T-helper 2 cell treated with Interferon-gamma antibody and Interleukin-4, amounts not matched to agents 5 μg/mL and 100 μg/mL, for 36 hours (primary cell): ENCODE data around the gene PARD3.
"Not testable (repeated sequence)": the region's sequence is repeated elsewhere in the genome, so short reads cannot be mapped to it uniquely, and the experiment has no call there.

Experiments
- DNase-seq: peaks from one replicate; pipeline ENCODE4 v3.0.0; 2021; ENCODE audit warnings: low spot score
- H3K27ac Mint-ChIP-seq: one replicate; pipeline ENCODE4 v1.8.0; 2021; ENCODE audit warnings: mild to moderate bottlenecking, mixed read lengths
- H3K27me3 Mint-ChIP-seq: one replicate; pipeline ENCODE4 v1.8.0; 2021; ENCODE audit warnings: low read depth, mixed read lengths
- H3K36me3 Mint-ChIP-seq: one replicate; pipeline ENCODE4 v1.8.0; 2021; ENCODE audit warnings: low read depth, mixed read lengths
- H3K4me1 Mint-ChIP-seq: one replicate; pipeline ENCODE4 v1.8.0; 2021; ENCODE audit warnings: low read depth, mixed read lengths
- H3K4me3 Mint-ChIP-seq: one replicate; pipeline ENCODE4 v1.8.0; 2022; ENCODE audit warnings: mild to moderate bottlenecking, moderate library complexity, mixed read lengths
- H3K9me3 Mint-ChIP-seq: one replicate; pipeline ENCODE4 v1.8.0; 2021; ENCODE audit warnings: mixed read lengths

The PARD3 gene

GRCh38 chr10:34760606-34761005, 54.5 kb downstream of the PARD3 start:
- H3K27me3 Mint-ChIP-seq, result no peaks in the 10 kb centered on the region
- no peak for DNase-seq
- H3K9me3 Mint-ChIP-seq, result no peaks in the 10 kb centered on the region
- no peaks in the 10 kb centered on the region for H3K36me3 Mint-ChIP-seq
- no peaks in the 10 kb centered on the region for H3K4me1 Mint-ChIP-seq
- no peak overlapping the region for H3K4me3 Mint-ChIP-seq
- no peak overlapping the region for H3K27ac Mint-ChIP-seq

GRCh38 chr10:34759837-34760215, 55.3 kb downstream of the PARD3 start:
- Mint-ChIP-seq H3K4me3 (no peak overlapping the region), H3K36me3 (no peaks in the 10 kb centered on the region), H3K27me3 (no peaks in the 10 kb centered on the region), H3K9me3 (no peaks in the 10 kb centered on the region), H3K27ac (no peak overlapping the region), H3K4me1 (no peaks in the 10 kb centered on the region)
- no peak for DNase-seq

- H3K4me3 Mint-ChIP-seq, result no peak overlapping the region
- H3K9me3 Mint-ChIP-seq, result no peaks in the 10 kb centered on the region
- H3K4me1 Mint-ChIP-seq, result no peaks in the 10 kb centered on the region
- no peak for DNase-seq
- no peaks in the 10 kb centered on the region for H3K27me3 Mint-ChIP-seq
- no peaks in the 10 kb centered on the region for H3K36me3 Mint-ChIP-seq
- no peak overlapping the region for H3K27ac Mint-ChIP-seq
These were observed 55.8 kb downstream of the PARD3 start for GRCh38 chr10:34759161-34759836.

- DNase-seq, result no peak
- Mint-ChIP-seq H3K9me3 (no peaks in the 10 kb centered on the region), H3K27ac (no peak overlapping the region), H3K4me1 (no peaks in the 10 kb centered on the region), H3K36me3 (no peaks in the 10 kb centered on the region), H3K4me3 (no peak overlapping the region), H3K27me3 (no peaks in the 10 kb centered on the region)
These were observed 56.6 kb downstream of the PARD3 start for GRCh38 chr10:34758447-34758996.

- H3K27ac Mint-ChIP-seq, result no peak overlapping the region
- no peaks in the 10 kb centered on the region for H3K9me3 Mint-ChIP-seq
- H3K4me3 Mint-ChIP-seq, result no peak overlapping the region
- no peaks in the 10 kb centered on the region for H3K36me3 Mint-ChIP-seq
- no peaks in the 10 kb centered on the region for H3K27me3 Mint-ChIP-seq
- H3K4me1 Mint-ChIP-seq, result no peaks in the 10 kb centered on the region
- no peak for DNase-seq
These were observed 57.2 kb downstream of the PARD3 start for GRCh38 chr10:34757933-34758332.

GRCh38 chr10:34757181-34757580, 57.9 kb downstream of the PARD3 start:
- not testable (repeated sequence) for H3K4me3 Mint-ChIP-seq, H3K9me3 Mint-ChIP-seq, H3K36me3 Mint-ChIP-seq, H3K27me3 Mint-ChIP-seq, DNase-seq, H3K4me1 Mint-ChIP-seq, H3K27ac Mint-ChIP-seq

- Mint-ChIP-seq H3K27me3 (no peaks in the 10 kb centered on the region), H3K4me3 (no peak overlapping the region), H3K9me3 (no peaks in the 10 kb centered on the region), H3K36me3 (no peaks in the 10 kb centered on the region), H3K4me1 (no peaks in the 10 kb centered on the region), H3K27ac (no peak overlapping the region)
- DNase-seq, result no peak
These were observed 58.5 kb downstream of the PARD3 start for GRCh38 chr10:34756584-34756983.

- DNase-seq, result no peak
- Mint-ChIP-seq H3K36me3 (no peaks in the 10 kb centered on the region), H3K4me1 (no peaks in the 10 kb centered on the region), H3K27ac (no peak overlapping the region), H3K9me3 (no peaks in the 10 kb centered on the region), H3K4me3 (no peak overlapping the region), H3K27me3 (no peaks in the 10 kb centered on the region)
These were observed 61.9 kb downstream of the PARD3 start for GRCh38 chr10:34753014-34753757.

GRCh38 chr10:34751272-34751671, 63.8 kb downstream of the PARD3 start:
- no peaks in the 10 kb centered on the region for H3K27me3 Mint-ChIP-seq
- H3K27ac Mint-ChIP-seq, result no peak overlapping the region
- no peak overlapping the region for H3K4me3 Mint-ChIP-seq
- no peaks in the 10 kb centered on the region for H3K36me3 Mint-ChIP-seq
- no peaks in the 10 kb centered on the region for H3K9me3 Mint-ChIP-seq
- H3K4me1 Mint-ChIP-seq, result no peaks in the 10 kb centered on the region
- no peak for DNase-seq

GRCh38 chr10:34750795-34751194, 64.3 kb downstream of the PARD3 start:
- H3K36me3 Mint-ChIP-seq, H3K27ac Mint-ChIP-seq, H3K4me3 Mint-ChIP-seq, H3K9me3 Mint-ChIP-seq, H3K27me3 Mint-ChIP-seq, H3K4me1 Mint-ChIP-seq, DNase-seq: not testable (repeated sequence)

GRCh38 chr10:34748767-34749166, 66.3 kb downstream of the PARD3 start:
- Mint-ChIP-seq H3K4me1 (no peaks in the 10 kb centered on the region), H3K9me3 (no peaks in the 10 kb centered on the region), H3K27ac (no peak overlapping the region), H3K4me3 (no peak overlapping the region), H3K36me3 (no peaks in the 10 kb centered on the region), H3K27me3 (no peaks in the 10 kb centered on the region)
- no peak for DNase-seq

GRCh38 chr10:34748357-34748756, 66.7 kb downstream of the PARD3 start:
- H3K27ac Mint-ChIP-seq, result no peak overlapping the region
- H3K4me3 Mint-ChIP-seq, result no peak overlapping the region
- no peak for DNase-seq
- no peaks in the 10 kb centered on the region for H3K27me3 Mint-ChIP-seq
- H3K4me1 Mint-ChIP-seq, result no peaks in the 10 kb centered on the region
- H3K9me3 Mint-ChIP-seq, result no peaks in the 10 kb centered on the region
- no peaks in the 10 kb centered on the region for H3K36me3 Mint-ChIP-seq

GRCh38 chr10:34746094-34746493, 69.0 kb downstream of the PARD3 start:
- H3K36me3 Mint-ChIP-seq, result no peaks in the 10 kb centered on the region
- H3K9me3 Mint-ChIP-seq, result no peaks in the 10 kb centered on the region
- no peak overlapping the region for H3K4me3 Mint-ChIP-seq
- no peak overlapping the region for H3K27ac Mint-ChIP-seq
- no peak for DNase-seq
- peaks cover 3% of the 10 kb centered on the region for H3K27me3 Mint-ChIP-seq
- no peaks in the 10 kb centered on the region for H3K4me1 Mint-ChIP-seq

- DNase-seq, result no peak
- H3K4me3 Mint-ChIP-seq, result no peak overlapping the region
- no peak overlapping the region for H3K27ac Mint-ChIP-seq
- no peaks in the 10 kb centered on the region for H3K36me3 Mint-ChIP-seq
- H3K4me1 Mint-ChIP-seq, result no peaks in the 10 kb centered on the region
- no peaks in the 10 kb centered on the region for H3K9me3 Mint-ChIP-seq
- H3K27me3 Mint-ChIP-seq, result peaks cover 8% of the 10 kb centered on the region
These were observed 69.9 kb downstream of the PARD3 start for GRCh38 chr10:34745244-34745643.
